ENCODE results near the gene SLC6A18.
"Not testable (repeated sequence)": the region's sequence is repeated elsewhere in the genome, so short reads cannot be mapped to it uniquely, and the experiment has no call there.

Gene SLC6A18

GRCh38 chr5:1278656-1279442 lies 53.7 kb downstream of the SLC6A18 start:
- DNase-seq: no peak

GRCh38 chr5:1279443-1280151 lies 54.4 kb downstream of the SLC6A18 start:
- no peak for DNase-seq

- no peak for DNase-seq
Observed at GRCh38 chr5:1280177-1281037, 55.2 kb downstream of the SLC6A18 start.

GRCh38 chr5:1281038-1281882 lies 56.1 kb downstream of the SLC6A18 start:
- no peak for DNase-seq

- DNase-seq: no peak
Observed at GRCh38 chr5:1282131-1282992, 57.2 kb downstream of the SLC6A18 start.

- DNase-seq: not testable (repeated sequence)
Observed at GRCh38 chr5:1282993-1283728, 58.0 kb downstream of the SLC6A18 start.

- DNase-seq: not testable (repeated sequence)
Observed at GRCh38 chr5:1283729-1284041, 58.5 kb downstream of the SLC6A18 start.

- DNase-seq: not testable (repeated sequence)
Observed at GRCh38 chr5:1284336-1284970, 59.3 kb downstream of the SLC6A18 start.

GRCh38 chr5:1285141-1285540 lies 60.0 kb downstream of the SLC6A18 start:
- DNase-seq: no peak

- no peak for DNase-seq
Observed at GRCh38 chr5:1285883-1286291, 60.7 kb downstream of the SLC6A18 start.

GRCh38 chr5:1288439-1289335 lies 63.5 kb downstream of the SLC6A18 start:
- no peak for DNase-seq

GRCh38 chr5:1289559-1289958 lies 64.4 kb downstream of the SLC6A18 start:
- not testable (repeated sequence) for DNase-seq

GRCh38 chr5:1290956-1291355 lies 65.8 kb downstream of the SLC6A18 start:
- DNase-seq: not testable (repeated sequence)

GRCh38 chr5:1291611-1292080 lies 66.5 kb downstream of the SLC6A18 start:
- no peak for DNase-seq

GRCh38 chr5:1292139-1292538 lies 67.0 kb downstream of the SLC6A18 start:
- DNase-seq: no peak

GRCh38 chr5:1292846-1293415 lies 67.8 kb downstream of the SLC6A18 start:
- no peak for DNase-seq

- no peak for DNase-seq
Observed at GRCh38 chr5:1293416-1294205, 68.4 kb downstream of the SLC6A18 start.

All from CD4-positive, alpha-beta T cell treated with Interleukin-10 for 1 hour (primary cell).